ENCODE results near the gene RPS17.

RPS17 gene

GRCh38 chr15:82540055-82540983, at the start of gene RPS17:
TSS of gene RPS17 (minus strand) at chr15:82540457. CDS start at chr15:82540428, 29 bp downstream.
- TF ChIP-seq, protein P1, sequence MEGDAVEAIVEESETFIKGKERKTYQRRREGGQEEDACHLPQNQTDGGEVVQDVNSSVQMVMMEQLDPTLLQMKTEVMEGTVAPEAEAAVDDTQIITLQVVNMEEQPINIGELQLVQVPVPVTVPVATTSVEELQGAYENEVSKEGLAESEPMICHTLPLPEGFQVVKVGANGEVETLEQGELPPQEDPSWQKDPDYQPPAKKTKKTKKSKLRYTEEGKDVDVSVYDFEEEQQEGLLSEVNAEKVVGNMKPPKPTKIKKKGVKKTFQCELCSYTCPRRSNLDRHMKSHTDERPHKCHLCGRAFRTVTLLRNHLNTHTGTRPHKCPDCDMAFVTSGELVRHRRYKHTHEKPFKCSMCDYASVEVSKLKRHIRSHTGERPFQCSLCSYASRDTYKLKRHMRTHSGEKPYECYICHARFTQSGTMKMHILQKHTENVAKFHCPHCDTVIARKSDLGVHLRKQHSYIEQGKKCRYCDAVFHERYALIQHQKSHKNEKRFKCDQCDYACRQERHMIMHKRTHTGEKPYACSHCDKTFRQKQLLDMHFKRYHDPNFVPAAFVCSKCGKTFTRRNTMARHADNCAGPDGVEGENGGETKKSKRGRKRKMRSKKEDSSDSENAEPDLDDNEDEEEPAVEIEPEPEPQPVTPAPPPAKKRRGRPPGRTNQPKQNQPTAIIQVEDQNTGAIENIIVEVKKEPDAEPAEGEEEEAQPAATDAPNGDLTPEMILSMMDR (IDR thresholded peaks at IDR 0.05) = peak; percentile 99
- no peaks in the 10 kb centered on the region for H3K9me3 Mint-ChIP-seq
- H3K4me1 Mint-ChIP-seq = peaks cover 54% of the 10 kb centered on the region
- peak within 1 kb of the TSS; percentile 96 for H3K4me3 Mint-ChIP-seq
- H3K27ac Mint-ChIP-seq = peak within 1 kb of the TSS; percentile 98
- peak; percentile 98 for DNase-seq
- peaks cover 39% of the 10 kb centered on the region for H3K36me3 Mint-ChIP-seq (ENCODE audit: low read depth)
- H3K27me3 Mint-ChIP-seq (ENCODE audit: low read depth, poor library complexity) = no peaks in the 10 kb centered on the region

DNA sequence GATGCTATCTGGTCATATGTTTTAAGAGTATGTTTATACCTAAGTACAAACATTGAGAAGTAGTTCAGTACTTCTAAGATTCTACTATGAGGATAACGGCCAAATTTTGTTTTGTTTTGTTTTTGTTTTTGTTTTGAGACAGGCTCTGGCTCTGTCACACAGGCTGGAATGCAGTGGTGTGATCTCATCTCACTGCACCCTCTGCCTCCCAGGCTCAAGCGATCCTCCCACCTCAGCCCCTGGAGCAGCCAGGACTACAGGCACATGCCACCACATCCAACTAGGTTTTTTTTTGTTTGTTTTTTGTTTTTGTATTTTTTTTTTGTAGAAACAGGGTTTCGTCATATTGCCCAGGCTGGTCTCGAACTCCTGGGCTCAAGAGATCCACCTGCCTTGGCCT, 47.5 kb upstream of the RPS17 start:
- no peaks in the 10 kb centered on the region for H3K9me3 Mint-ChIP-seq
- peaks cover 30% of the 10 kb centered on the region for H3K27me3 Mint-ChIP-seq (ENCODE audit: low read depth, poor library complexity)
- H3K36me3 Mint-ChIP-seq (ENCODE audit: low read depth) = no peaks in the 10 kb centered on the region
- TF ChIP-seq, protein P1 (IDR thresholded peaks at IDR 0.05) = no peak
- H3K27ac Mint-ChIP-seq = no peak overlapping the region
- no peaks in the 10 kb centered on the region for H3K4me1 Mint-ChIP-seq
- DNase-seq = no peak
- H3K4me3 Mint-ChIP-seq = no peak overlapping the region

DNA sequence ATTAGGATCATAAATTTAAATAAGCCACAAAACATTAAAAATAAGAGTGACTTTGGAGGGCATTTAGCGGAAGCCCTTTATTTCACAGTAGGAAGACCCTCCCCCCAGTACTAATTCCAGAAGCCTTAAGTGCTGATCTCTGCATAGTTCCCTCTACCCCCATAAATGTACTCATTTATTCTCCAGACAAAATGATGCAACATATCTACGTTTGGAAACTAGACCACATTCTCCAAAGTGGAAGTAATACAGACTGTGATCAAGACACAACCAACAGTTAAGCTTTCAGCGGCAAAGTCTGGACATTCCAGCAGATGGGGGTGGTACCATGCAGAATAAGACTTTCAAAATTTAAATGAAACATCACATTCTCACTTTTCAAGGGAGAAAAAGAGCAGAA, 44.8 kb upstream of the RPS17 start:
- TF ChIP-seq, protein P1 (IDR thresholded peaks at IDR 0.05) = no peak
- Mint-ChIP-seq H3K4me3 (no peak overlapping the region), H3K9me3 (no peaks in the 10 kb centered on the region), H3K4me1 (no peaks in the 10 kb centered on the region), H3K27me3 (ENCODE audit: low read depth, poor library complexity) (peaks cover 29% of the 10 kb centered on the region), H3K36me3 (ENCODE audit: low read depth) (no peaks in the 10 kb centered on the region), H3K27ac (no peak overlapping the region)
- no peak for DNase-seq

GRCh38 chr15:82580713-82581112, 40.5 kb upstream of the RPS17 start:
- DNase-seq = no peak
- Mint-ChIP-seq H3K4me3 (no peak overlapping the region), H3K27ac (no peak overlapping the region), H3K4me1 (no peaks in the 10 kb centered on the region), H3K36me3 (ENCODE audit: low read depth) (no peaks in the 10 kb centered on the region), H3K9me3 (no peaks in the 10 kb centered on the region), H3K27me3 (ENCODE audit: low read depth, poor library complexity) (peaks cover 25% of the 10 kb centered on the region)
- TF ChIP-seq, protein P1 (IDR thresholded peaks at IDR 0.05) = no peak

- peaks cover 31% of the 10 kb centered on the region for H3K4me1 Mint-ChIP-seq
- H3K36me3 Mint-ChIP-seq (ENCODE audit: low read depth) = no peaks in the 10 kb centered on the region
- no peak overlapping the region for H3K4me3 Mint-ChIP-seq
- H3K27me3 Mint-ChIP-seq (ENCODE audit: low read depth, poor library complexity) = peaks cover 27% of the 10 kb centered on the region
- no peaks in the 10 kb centered on the region for H3K9me3 Mint-ChIP-seq
- TF ChIP-seq, protein P1 (IDR thresholded peaks at IDR 0.05) = no peak
- no peak for DNase-seq
- no peak overlapping the region for H3K27ac Mint-ChIP-seq
These were observed 35.1 kb upstream of the RPS17 start for GRCh38 chr15:82575335-82575734.

GRCh38 chr15:82572986-82573385, 32.7 kb upstream of the RPS17 start:
- no peaks in the 10 kb centered on the region for H3K9me3 Mint-ChIP-seq
- peaks cover 31% of the 10 kb centered on the region for H3K4me1 Mint-ChIP-seq
- peaks cover 29% of the 10 kb centered on the region for H3K27me3 Mint-ChIP-seq (ENCODE audit: low read depth, poor library complexity)
- no peaks in the 10 kb centered on the region for H3K36me3 Mint-ChIP-seq (ENCODE audit: low read depth)
- no peak for DNase-seq
- no peak overlapping the region for H3K4me3 Mint-ChIP-seq
- H3K27ac Mint-ChIP-seq = peak overlapping the region; percentile 24
- TF ChIP-seq, protein P1 (IDR thresholded peaks at IDR 0.05) = no peak
